K562 (cell line): ENCODE data around the gene TEKT2. TPM values are rescaled to one million over a fixed set of nuclear protein-coding genes. Genes with fewer than 3 reads are reported as not detected.

Experiments
- ATAC-seq: fragments of 200-7000 bp; cut with Tn5 transposase; 3 replicates; pipeline ENCODE4 v1.9.1; 2020; ENCODE audit warnings: moderate library complexity
- BruUV-seq: library from RNA; stranded (reverse); fragments of 400-500 nt; replicated peaks from 2 replicates; lab custom pipeline; 2021; lab: Mats Ljungman, UMichigan
- CTCF ChIA-PET: fragments of 300-600 bp; formaldehyde crosslinking; extraction: SDS; loops from one replicate; lab custom pipeline; 2021; ENCODE audit warnings: low intra/inter-chr PET ratio; lab: Yijun Ruan, JAX
- POLR2A ChIA-PET: fragments of 300-600, 350-650 bp; sonication (Branson Sonifier 250); formaldehyde crosslinking; extraction: SDS; loops from one replicate; lab custom pipeline; 2021; ENCODE audit warnings: antibody characterized with exemption, inconsistent platforms; lab: Yijun Ruan, JAX
- DNase-seq, 4 experiments: peaks; one replicate each; pipeline versions ENCODE4 v3.0.0 to v3.0.0-alpha.2; 2011 to 2018; ENCODE audit warnings: low spot score in 3 of 4, mixed read lengths in 3 of 4; ENCODE audit errors: extremely low read depth in 1 of 4
- FAIRE-seq: peaks from 2 replicates; lab custom pipeline; 2011; peaks lifted over from hg19 to GRCh38; lab: Jason Lieb, UNC
- H2AFZ ChIP-seq: 2 replicates; pipeline ENCODE4 v1.6.0; 2011; ENCODE audit warnings: low read depth, low read length, control low read depth, inconsistent platforms
- H3K27ac ChIP-seq: fragments of 200-600 bp; 3 replicates; pipeline ENCODE4 v1.8.0; 2011; ENCODE audit warnings: low read depth, mild to moderate bottlenecking, control low read depth, inconsistent platforms, low read length, moderate library complexity, mixed read lengths; ENCODE audit errors: extremely low read depth
- H3K27me3 ChIP-seq, 2 experiments: fragments of 300-600 bp in 1 of 2; 2 replicates in 1 of 2; 3 replicates in 1 of 2; pipeline versions ENCODE4 v1.6.0 to v1.8.0; 2011; ENCODE audit warnings: inconsistent platforms in 2 of 2, low read length in 2 of 2, mild to moderate bottlenecking in 1 of 2, mixed read lengths in 1 of 2, moderate library complexity in 1 of 2; ENCODE audit not compliant: control insufficient read depth in 2 of 2, insufficient read depth in 2 of 2
- H3K36me3 ChIP-seq: fragments of 300-600 bp; 3 replicates; pipeline ENCODE4 v1.8.0; 2011; ENCODE audit warnings: mild to moderate bottlenecking, low read length, inconsistent platforms; ENCODE audit not compliant: control insufficient read depth, insufficient read depth
- H3K4me1 ChIP-seq, 2 experiments: fragments of 200-600 bp in 1 of 2; replicated peaks in 1 of 2; 2 replicates in 1 of 2; 3 replicates in 1 of 2; pipeline versions ENCODE4 v1.5.1 to v1.8.0; 2011; ENCODE audit warnings: inconsistent platforms in 2 of 2, low read length in 2 of 2, mild to moderate bottlenecking in 1 of 2, mixed read lengths in 1 of 2, moderate library complexity in 1 of 2; ENCODE audit not compliant: control insufficient read depth in 2 of 2, insufficient read depth in 2 of 2
- H3K4me2 ChIP-seq: 2 replicates; pipeline ENCODE4 v1.6.1; 2011; ENCODE audit warnings: low read length, control low read depth, inconsistent platforms, mixed read lengths; ENCODE audit not compliant: insufficient read depth
- H3K4me3 ChIP-seq: fragments of 200-600 bp; sonication (generic), shearing (Covaris generic); 2 replicates; pipeline ENCODE4 v1.5.1; 2016; ENCODE audit warnings: control low read depth, inconsistent platforms
- H3K79me2 ChIP-seq: fragments of 200-600 bp; 3 replicates; pipeline ENCODE4 v1.8.0; 2011; ENCODE audit warnings: low read length, inconsistent platforms; ENCODE audit not compliant: control insufficient read depth, insufficient read depth
- H3K9ac ChIP-seq, 2 experiments: 2 replicates each; pipeline versions ENCODE4 v1.6.0 to v1.6.1; 2011; ENCODE audit warnings: low read depth in 2 of 2, low read length in 2 of 2, control low read depth in 1 of 2, inconsistent platforms in 1 of 2, mild to moderate bottlenecking in 1 of 2, mixed read lengths in 1 of 2; ENCODE audit not compliant: insufficient read depth in 1 of 2
- H3K9me1 ChIP-seq: one replicate; pipeline ENCODE4 v1.6.0; 2011; ENCODE audit warnings: inconsistent platforms, mild to moderate bottlenecking, low read length, moderate library complexity; ENCODE audit not compliant: control insufficient read depth, insufficient read depth
- H3K9me3 ChIP-seq: replicated peaks from 2 replicates; pipeline ENCODE4 v1.5.1; 2011; ENCODE audit warnings: low read depth, low read length, inconsistent platforms; ENCODE audit not compliant: control insufficient read depth, insufficient read depth
- H4K20me1 ChIP-seq: replicated peaks from 2 replicates; pipeline ENCODE4 v1.6.1; 2011; ENCODE audit warnings: low read length, inconsistent platforms, mixed read lengths; ENCODE audit not compliant: control insufficient read depth, insufficient read depth
- CTBP1 ChIP-seq: fragments of 450-650 bp; IDR thresholded peaks from 2 replicates; pipeline ENCODE4 v1.6.1; 2016; ENCODE audit warnings: borderline replicate concordance
- JUND ChIP-seq, 2 experiments: IDR thresholded peaks; 2 replicates in 1 of 2; 3 replicates in 1 of 2; pipeline ENCODE4 v1.6.1; 2011; ENCODE audit warnings: borderline replicate concordance in 2 of 2, low read depth in 2 of 2, low read length in 2 of 2, improper control_type of control experiment in 1 of 2, missing biosample characterization in 1 of 2, missing genetic modification characterization in 1 of 2, missing genetic modification reagents in 1 of 2
- KLF13 ChIP-seq: fragments of 450-650 bp; IDR thresholded peaks from 2 replicates; pipeline ENCODE4 v1.6.1; 2016; ENCODE audit warnings: missing genetic modification characterization, low read depth, mild to moderate bottlenecking, missing compliant biosample characterization, moderate library complexity, borderline replicate concordance
- TBP ChIP-seq: optimal IDR thresholded peaks from 2 replicates; pipeline ENCODE3; 2011; ENCODE audit warnings: low read depth, low read length, improper control_type of control experiment
- USF1 ChIP-seq: sonication (generic); formaldehyde crosslinking; IDR thresholded peaks from 2 replicates; pipeline ENCODE4 v1.9.0; 2022; ENCODE audit warnings: mild to moderate bottlenecking, missing genetic modification reagents
- ZBTB17 ChIP-seq: fragments of 450-650 bp; formaldehyde crosslinking; IDR thresholded peaks from 2 replicates; pipeline ENCODE4 v1.4.0; 2020; ENCODE audit warnings: mild to moderate bottlenecking
- ZBTB49 ChIP-seq: sonication (generic); formaldehyde crosslinking; IDR thresholded peaks from 2 replicates; pipeline ENCODE4 v1.8.0; 2022; ENCODE audit warnings: missing genetic modification reagents, mild to moderate bottlenecking, borderline replicate concordance
- ZNF165 ChIP-seq: fragments of 250-450 bp; sonication (Bioruptor Pico); IDR thresholded peaks from 2 replicates; pipeline ENCODE4 v1.4.0; 2020; ENCODE audit warnings: borderline replicate concordance
- ZNF354B ChIP-seq: fragments of 250-450 bp; sonication (Bioruptor Pico); IDR thresholded peaks from 2 replicates; pipeline ENCODE4 v1.4.0; 2020
- WGBS: fragments of 100-300 bp; shearing (Covaris generic); methylation state at CpG from one replicate; pipeline ENCODE4 v1.1.6; 2016; ENCODE audit warnings: low coverage, mixed read lengths; ENCODE audit not compliant: insufficient coverage; ENCODE audit errors: missing lambda C conversion rate; 5-methylcytosine and 5-hydroxymethylcytosine counted together
- in situ Hi-C: fragments of 300-500 bp; cut with MboI; formaldehyde crosslinking; loops from 4 replicates; pipeline ENCODE4 v1.15.0; 2018; ENCODE audit warnings: inconsistent platforms, mixed read lengths
- intact Hi-C: fragments of 100-400 bp; cut with micrococcal nuclease; formaldehyde crosslinking; loops from 2 replicates; pipeline ENCODE4 v1.14.2; 2022
- polyA plus RNA-seq, 8 experiments: library from polyadenylated mRNA; depleted of rRNA in 4 of 8; stranded (reverse) in 5 of 8; unstranded in 3 of 8; fragments of >200 nt; fragmentation: Nextera tagmentation in 2 of 8; fragmentation: Illumina TruSeq in 1 of 8; extraction: Ambion mirVana in 2 of 8; extraction: Trizol in 1 of 8; gene quantifications; 2 replicates each; pipeline versions ENCODE4 v1.2.1 to v1.2.3, GENCODE V29; 2011 to 2014; ENCODE audit warnings: inconsistent platforms in 1 of 8, missing spikeins in 1 of 8
- total RNA-seq, 7 experiments: library from RNA; depleted of rRNA in 6 of 7; stranded (reverse); fragments of >200 nt in 6 of 7; fragmentation: Illumina TruSeq in 2 of 7; extraction: Trizol in 2 of 7; gene quantifications; 2 replicates each; pipeline versions ENCODE4 v1.2.1 to v1.2.3, GENCODE V29; 2011 to 2021; ENCODE audit warnings: low replicate concordance in 1 of 7
- TF ChIP-seq, protein P1 (sequence below): IDR thresholded peaks from 2 replicates; pipeline ENCODE4 v1.6.1; 2012; ENCODE audit warnings: low read depth, low read length, improper control_type of control experiment, borderline replicate concordance

The TEKT2 gene
- total and polyA plus RNA-seq, 9 of the 15 experiments (the other 6 are each of a cell fraction or from before 2014, with no cell fraction given), result 0.06 to 0.94 (median 0.30) TPM; not detected in 1

DNA sequence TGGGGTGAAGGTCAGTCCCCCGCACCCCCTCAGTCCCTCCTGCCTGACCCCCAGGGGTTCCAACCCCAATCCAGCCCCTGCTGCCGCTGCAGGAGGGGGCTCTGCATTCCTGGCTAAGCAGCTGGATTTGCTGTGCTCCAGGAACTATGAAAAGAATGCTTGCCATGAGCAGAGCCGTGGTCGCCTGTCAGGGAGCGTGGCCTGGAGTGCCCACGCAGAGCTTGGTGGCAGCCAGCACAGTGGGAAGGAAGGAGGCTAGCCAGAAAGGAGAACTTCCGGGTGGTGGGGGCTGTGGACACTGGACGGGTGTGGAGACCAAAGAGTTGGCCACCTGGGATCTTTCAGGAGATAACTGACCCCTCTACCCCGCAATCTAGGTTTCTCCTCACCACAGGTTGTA, 35.6 kb downstream of the TEKT2 start:
- peaks cover 0 to 10% of the 10 kb centered on the region in 2 experiments; a peak in 1 of 5 replicates for H3K27me3 ChIP-seq
- no peak for ATAC-seq
- no peak overlapping the region for H3K27ac ChIP-seq
- no peak overlapping the region for H3K4me3 ChIP-seq
- in situ Hi-C loops (no loop called here), intact Hi-C loops (no loop called here)
- 29% methylated on average over 9 of the region's 9 CpGs for WGBS
- no peaks in the 10 kb centered on the region for H3K79me2 ChIP-seq
- H3K9me3 ChIP-seq, result no peaks in the 10 kb centered on the region
- H3K36me3 ChIP-seq, result no peaks in the 10 kb centered on the region
- H3K4me1 ChIP-seq, result peaks cover 0 to 21% of the 10 kb centered on the region in 2 experiments; a peak in 3 of 5 replicates
- CTCF ChIA-PET, result no interaction called here
- no TSS peak for BruUV-seq
- no peak overlapping the region for H3K4me2 ChIP-seq
- no peak for DNase-seq
- H2AFZ ChIP-seq, result no peak overlapping the region
- H4K20me1 ChIP-seq, result no peaks in the 10 kb centered on the region; the same call in none of the 2 replicates
- no peaks in the 10 kb centered on the region for H3K9me1 ChIP-seq
- FAIRE-seq, result no peak
- POLR2A ChIA-PET, result interaction anchor here (0.6 to 3.7 kb wide), 9 partner anchors 9 to 188 kb away, joined by 3 to 19 read pairs (median 4); partner anchors contain the start of gene AGO3
- TF ChIP-seq, protein P1, sequence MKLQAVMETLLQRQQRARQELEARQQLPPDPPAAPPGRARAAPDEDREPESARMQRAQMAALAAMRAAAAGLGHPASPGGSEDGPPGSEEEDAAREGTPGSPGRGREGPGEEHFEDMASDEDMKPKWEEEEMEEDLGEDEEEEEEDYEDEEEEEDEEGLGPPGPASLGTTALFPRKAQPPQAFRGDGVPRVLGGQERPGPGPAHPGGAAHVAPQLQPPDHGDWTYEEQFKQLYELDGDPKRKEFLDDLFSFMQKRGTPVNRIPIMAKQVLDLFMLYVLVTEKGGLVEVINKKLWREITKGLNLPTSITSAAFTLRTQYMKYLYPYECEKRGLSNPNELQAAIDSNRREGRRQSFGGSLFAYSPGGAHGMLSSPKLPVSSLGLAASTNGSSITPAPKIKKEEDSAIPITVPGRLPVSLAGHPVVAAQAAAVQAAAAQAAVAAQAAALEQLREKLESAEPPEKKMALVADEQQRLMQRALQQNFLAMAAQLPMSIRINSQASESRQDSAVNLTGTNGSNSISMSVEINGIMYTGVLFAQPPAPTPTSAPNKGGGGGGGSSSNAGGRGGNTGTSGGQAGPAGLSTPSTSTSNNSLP, result no peak
- no peak for TF ChIP-seq ZNF354B (CRISPR knock-in tag)
- no peak for TF ChIP-seq ZBTB49 (CRISPR knock-in tag)
- TF ChIP-seq ZBTB17 (CRISPR knock-in tag), result no peak
- TF ChIP-seq JUND (IDR thresholded peaks at IDR 0.05; ENCODE audit: borderline replicate concordance, low read depth, low read length), result no peak
- TF ChIP-seq JUND (tag; IDR thresholded peaks at IDR 0.05; ENCODE audit: borderline replicate concordance, low read depth, low read length), result no peak
- no peak for TF ChIP-seq TBP
- TF ChIP-seq USF1, result no peak
- TF ChIP-seq KLF13 (tag), result no peak
- no peak for TF ChIP-seq ZNF165 (CRISPR knock-in tag)
- TF ChIP-seq CTBP1, result no peak
- H3K9ac ChIP-seq, result peak overlapping the region in 1 of 2 experiments; percentile 80; a peak in 2 of 4 replicates
